Lung (tissue), 12 donors: ENCODE results near the gene BMP2. TPM values are rescaled to one million over a fixed set of nuclear protein-coding genes. Genes with fewer than 3 reads are reported as not detected.

Experiments used
- ATAC-seq: fragments of 200-7000 bp; cut with Tn5 transposase; one replicate; pipeline ENCODE4 v1.9.1; 2020; ENCODE audit warnings: moderate number of reproducible peaks; ENCODE audit not compliant: insufficient read depth, low FRiP score
- DNase-seq, 3 donors: peaks; one replicate each; pipeline ENCODE4 v3.0.0-alpha.2; 2013 to 2017
- H3K27ac ChIP-seq, 2 donors: one replicate each; pipeline ENCODE4 v1.5.1; 2013; ENCODE audit warnings: mild to moderate bottlenecking in 2 of 2, moderate library complexity in 2 of 2, control low read depth in 1 of 2, inconsistent platforms in 1 of 2, low read depth in 1 of 2, low read length in 1 of 2
- H3K27me3 ChIP-seq, 3 donors: one replicate each; pipeline ENCODE4 v1.5.1; 2013; ENCODE audit warnings: low read length in 2 of 3; ENCODE audit not compliant: control insufficient read depth in 3 of 3, insufficient read depth in 3 of 3
- H3K36me3 ChIP-seq, 4 donors: one replicate each; pipeline ENCODE4 v1.5.1; 2013; ENCODE audit warnings: low read length in 4 of 4, mild to moderate bottlenecking in 1 of 4, moderate library complexity in 1 of 4; ENCODE audit not compliant: control insufficient read depth in 4 of 4, insufficient read depth in 4 of 4
- H3K4me1 ChIP-seq, 5 donors: one replicate each; pipeline ENCODE4 v1.5.1; 2013; ENCODE audit warnings: low read length in 5 of 5, mild to moderate bottlenecking in 2 of 5, moderate library complexity in 1 of 5; ENCODE audit not compliant: control insufficient read depth in 5 of 5, insufficient read depth in 5 of 5
- H3K4me3 ChIP-seq: one replicate; pipeline ENCODE4 v1.5.1; 2013; ENCODE audit warnings: mild to moderate bottlenecking, control low read depth, moderate library complexity
- H3K9ac ChIP-seq, 2 donors: one replicate each; pipeline ENCODE4 v1.5.1; 2013; ENCODE audit warnings: low read length in 2 of 2, control low read depth in 1 of 2; ENCODE audit not compliant: insufficient read depth in 1 of 2
- H3K9me3 ChIP-seq, 4 donors: one replicate each; pipeline ENCODE4 v1.5.1; 2013; ENCODE audit warnings: low read length in 3 of 4, mild to moderate bottlenecking in 1 of 4, moderate library complexity in 1 of 4; ENCODE audit not compliant: control insufficient read depth in 4 of 4, insufficient read depth in 3 of 4
- CTCF ChIP-seq: IDR thresholded peaks from 2 replicates; pipeline ENCODE4 v1.5.1; 2012; ENCODE audit warnings: mild to moderate bottlenecking; ENCODE audit errors: control extremely low read depth, extremely low read depth
- WGBS, 2 donors: extraction: QIAGEN DNeasy Blood & Tissue Kit; methylation state at CpG; one replicate each; pipeline ENCODE4 v1.1.7; 2013; 5-methylcytosine and 5-hydroxymethylcytosine counted together
- polyA plus RNA-seq, 2 donors: library from polyadenylated mRNA; stranded (reverse); fragments of 200-250 nt; gene quantifications; one replicate each; pipeline ENCODE4 v1.2.1, GENCODE V29; 2013
- total RNA-seq, 2 donors: library from RNA; depleted of rRNA in 1 of 2; stranded (reverse); fragments of >200 nt in 1 of 2; gene quantifications; one replicate each; pipeline ENCODE4 v1.2.1, GENCODE V29; 2014 to 2021
- donor health status: control.
- donor health status: control.
- donor health status: Bipolar disorder and iron deficiency.
- donor health status: healthy.
- donor health status: DM: yes; HTN: yes; CAD: no.

Gene BMP2
- total and polyA plus RNA-seq, 4 donors = 11.4 to 29.4 (median 21.3) TPM

DNA sequence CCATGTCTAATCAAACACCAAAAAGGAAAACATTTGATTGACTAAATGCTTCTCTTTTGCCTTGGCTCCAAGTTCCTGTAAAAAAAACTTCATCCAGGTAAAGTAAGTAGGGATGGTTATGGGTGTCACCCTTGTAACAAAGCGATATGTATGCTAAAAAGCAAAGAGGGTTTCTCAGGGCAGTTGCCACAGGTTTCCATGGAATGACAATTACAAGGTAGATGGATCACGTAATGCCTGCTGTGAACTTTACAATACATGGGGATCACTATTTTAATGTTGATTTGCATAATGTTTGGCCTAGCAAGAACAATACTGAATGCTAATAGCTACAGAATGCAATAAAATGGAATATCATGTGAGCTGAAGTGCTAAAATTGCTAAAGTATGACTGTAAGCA is 2.9 kb upstream of the BMP2 start:
- peaks cover 0 to 5% (median 0%) of the 10 kb centered on the region in 5 donors for H3K4me1 ChIP-seq

DNA sequence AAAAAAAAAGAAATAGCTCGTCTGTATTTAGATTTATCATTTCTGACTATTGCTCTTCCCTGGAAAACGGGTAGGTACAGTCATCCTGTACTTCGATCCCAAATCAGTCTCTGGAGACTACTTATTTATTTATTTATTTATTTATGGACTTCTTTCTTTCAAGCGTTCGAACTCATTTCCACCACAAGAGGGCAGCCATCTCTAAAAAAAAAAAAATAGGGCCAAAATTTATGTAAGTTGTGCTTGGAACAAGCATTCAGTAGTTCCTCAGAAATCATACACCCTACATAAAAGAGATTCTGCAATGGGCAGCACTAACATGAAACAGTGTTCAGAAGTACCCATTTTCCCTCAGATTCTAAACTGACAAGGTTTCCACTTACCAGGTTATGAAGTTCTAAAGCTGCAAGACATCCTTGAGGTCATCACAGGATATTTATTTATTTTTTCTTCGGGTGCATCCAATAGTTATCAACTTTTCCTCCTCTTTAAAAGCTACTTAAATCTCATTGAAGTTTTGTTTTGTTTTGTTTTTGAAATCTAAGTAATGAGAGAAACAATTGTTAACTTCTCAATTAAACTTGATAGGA is 1.9 kb upstream of the BMP2 start:
- Histone ChIP-seq H3K27ac (no peak overlapping the region), H3K9ac (peak overlapping the region in 1 of 2 donors; percentile 5), H3K4me3 (no peak overlapping the region), H3K36me3 (no peaks in the 10 kb centered on the region), H3K4me1 (peaks cover 0 to 7% (median 0%) of the 10 kb centered on the region in 5 donors), H3K27me3 (no peaks in the 10 kb centered on the region), H3K9me3 (no peaks in the 10 kb centered on the region)
- peak; percentile 33 for TF ChIP-seq CTCF
- no peak for ATAC-seq
- DNase-seq = peak; percentile 55 to 92 (median 88)
- WGBS, 2 donors = 9 to 13% methylated on average over 6 of the region's 6 CpGs

More for the DNA sequence above, 2.9 kb upstream of the BMP2 start:
- DNase-seq (no peak), ATAC-seq (no peak)
- Histone ChIP-seq H3K36me3 (no peaks in the 10 kb centered on the region), H3K27ac (no peak overlapping the region), H3K4me3 (no peak overlapping the region), H3K9ac (no peak overlapping the region), H3K27me3 (no peaks in the 10 kb centered on the region), H3K9me3 (no peaks in the 10 kb centered on the region)
- TF ChIP-seq CTCF = no peak
- 94 to 96% methylated on average over 2 of the region's 2 CpGs for WGBS, 2 donors

- Histone ChIP-seq H3K4me3 (no peak overlapping the region), H3K9me3 (no peaks in the 10 kb centered on the region), H3K4me1 (peaks cover 0 to 16% (median 0%) of the 10 kb centered on the region in 5 donors), H3K27ac (no peak overlapping the region), H3K27me3 (no peaks in the 10 kb centered on the region), H3K9ac (no peak overlapping the region), H3K36me3 (no peaks in the 10 kb centered on the region)
- DNase-seq = no peak
- ATAC-seq = no peak
- WGBS, 2 donors = 75 to 87% methylated on average over 9 of the region's 9 CpGs
- TF ChIP-seq CTCF = no peak
Measured at GRCh38 chr20:6766433-6766832, 1.1 kb upstream of the BMP2 start.

DNA sequence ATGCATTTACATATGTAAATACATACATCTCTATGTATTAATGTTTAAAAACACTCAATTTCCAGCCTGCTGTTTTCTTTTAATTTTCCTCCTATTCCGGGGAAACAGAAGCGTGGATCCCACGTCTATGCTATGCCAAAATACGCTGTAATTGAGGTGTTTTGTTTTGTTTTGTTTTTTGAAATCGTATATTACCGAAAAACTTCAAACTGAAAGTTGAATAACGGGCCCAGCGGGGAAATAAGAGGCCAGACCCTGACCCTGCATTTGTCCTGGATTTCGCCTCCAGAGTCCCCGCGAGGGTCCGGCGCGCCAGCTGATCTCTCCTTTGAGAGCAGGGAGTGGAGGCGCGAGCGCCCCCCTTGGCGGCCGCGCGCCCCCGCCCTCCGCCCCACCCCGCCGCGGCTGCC is 355 bp upstream of the BMP2 start:
- Histone ChIP-seq H3K9me3 (no peaks in the 10 kb centered on the region), H3K36me3 (no peaks in the 10 kb centered on the region), H3K4me3 (peak overlapping the region; percentile 22), H3K27me3 (no peaks in the 10 kb centered on the region), H3K4me1 (peaks cover 0 to 19% (median 0%) of the 10 kb centered on the region in 5 donors), H3K27ac (no peak overlapping the region), H3K9ac (peak overlapping the region in 1 of 2 donors; percentile 79)
- no peak for DNase-seq
- 2% methylated on average over 15 to 26 of the region's 26 CpGs for WGBS, 2 donors
- no peak for TF ChIP-seq CTCF
- no peak for ATAC-seq
